MM.1S (cell line): ENCODE results near the gene AUTS2.

Experiments
- DNase-seq: peaks from one replicate; pipeline ENCODE4 v3.0.0-alpha.2; 2015
- H2AFZ ChIP-seq: fragments of 300-600 bp; sonication (generic); 2 replicates; pipeline ENCODE4 v1.6.0; 2016; ENCODE audit warnings: antibody characterized with exemption, low read length
- H3F3A ChIP-seq: fragments of 300-600 bp; sonication (generic); 2 replicates; pipeline ENCODE4 v1.6.1; 2016; ENCODE audit warnings: mild to moderate bottlenecking, antibody characterized with exemption, low read length, moderate library complexity, mixed read lengths; ENCODE audit not compliant: insufficient read depth
- H3K27ac ChIP-seq: fragments of 300-600 bp; sonication (generic); 2 replicates; pipeline ENCODE4 v1.5.1; 2016; ENCODE audit warnings: mild to moderate bottlenecking, low read length
- H3K27me3 ChIP-seq: fragments of 300-600 bp; sonication (generic); replicated peaks from 2 replicates; pipeline ENCODE4 v1.6.0; 2016; ENCODE audit warnings: low read length; ENCODE audit not compliant: insufficient read depth
- H3K36me3 ChIP-seq: fragments of 300-600 bp; sonication (generic); replicated peaks from 2 replicates; pipeline ENCODE4 v1.6.1; 2016; ENCODE audit warnings: mild to moderate bottlenecking, low read length, mixed read lengths; ENCODE audit not compliant: insufficient read depth
- H3K4me1 ChIP-seq: fragments of 300-600 bp; sonication (generic); 2 replicates; pipeline ENCODE4 v1.6.1; 2016; ENCODE audit warnings: low read length, mixed read lengths
- H3K4me2 ChIP-seq: fragments of 300-600 bp; sonication (generic); 2 replicates; pipeline ENCODE4 v1.6.0; 2016; ENCODE audit warnings: low read depth, low read length
- H3K4me3 ChIP-seq: fragments of 300-600 bp; sonication (generic); 2 replicates; pipeline ENCODE4 v1.5.1; 2016; ENCODE audit warnings: low read length, mixed read lengths
- H3K79me2 ChIP-seq: fragments of 300-600 bp; sonication (generic); 2 replicates; pipeline ENCODE4 v1.6.1; 2016; ENCODE audit warnings: mixed run types, low read length, mixed read lengths
- H3K9ac ChIP-seq: fragments of 300-600 bp; sonication (generic); 2 replicates; pipeline ENCODE4 v1.6.1; 2016; ENCODE audit warnings: low read length, mixed read lengths
- H3K9me2 ChIP-seq: fragments of 300-600 bp; sonication (generic); replicated peaks from 2 replicates; pipeline ENCODE4 v1.6.1; 2016; ENCODE audit warnings: mild to moderate bottlenecking, low read length, mixed read lengths; ENCODE audit not compliant: insufficient read depth
- H3K9me3 ChIP-seq: fragments of 300-600 bp; sonication (generic); replicated peaks from 2 replicates; pipeline ENCODE4 v1.6.1; 2016; ENCODE audit warnings: mild to moderate bottlenecking, low read length, mixed read lengths; ENCODE audit not compliant: insufficient read depth
- H4K20me1 ChIP-seq: fragments of 300-600 bp; sonication (generic); 2 replicates; pipeline ENCODE4 v1.6.1; 2016; ENCODE audit warnings: mild to moderate bottlenecking, low read length, moderate library complexity, mixed read lengths; ENCODE audit not compliant: insufficient read depth
- EZH2 ChIP-seq: fragments of 300-600 bp; sonication (generic); optimal IDR thresholded peaks from 2 replicates; pipeline ENCODE3; 2017; ENCODE audit warnings: low read depth, mild to moderate bottlenecking, antibody characterized with exemption, low read length, mixed read lengths
- EZH2phosphoT487 ChIP-seq: fragments of 300-600 bp; sonication (generic); IDR thresholded peaks from 2 replicates; pipeline ENCODE4 v1.6.1; 2018; ENCODE audit warnings: antibody characterized with exemption, low read length
- TF ChIP-seq, protein P1 (sequence below): fragments of 300-600 bp; sonication (generic); IDR thresholded peaks from 2 replicates; pipeline ENCODE4 v1.5.1; 2016; ENCODE audit warnings: antibody characterized with exemption, low read length, mixed read lengths

The AUTS2 gene

DNA sequence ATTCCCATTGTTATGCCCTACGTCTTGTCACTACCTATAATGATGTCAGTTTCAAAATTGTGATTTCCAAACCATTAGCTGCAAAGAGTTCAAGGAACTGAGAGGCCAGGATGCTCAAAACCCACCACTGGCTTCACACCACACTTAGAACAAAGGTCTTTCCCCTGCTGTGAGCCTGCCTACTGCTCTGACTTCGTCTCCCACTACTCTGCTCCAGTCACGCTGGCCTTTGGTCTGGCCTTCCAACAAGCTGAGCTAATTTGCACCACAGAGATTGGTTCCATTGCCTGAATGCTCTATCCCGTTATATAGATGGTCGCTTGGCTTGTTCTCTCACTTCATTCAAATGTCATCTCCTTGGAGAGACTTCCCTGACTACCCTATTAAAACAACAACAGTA lies 961.5 kb downstream of the AUTS2 start:
- H3K27me3 ChIP-seq = no peaks in the 10 kb centered on the region
- no peaks in the 10 kb centered on the region for H3K4me1 ChIP-seq
- no peak overlapping the region for H3K4me2 ChIP-seq
- no peaks in the 10 kb centered on the region for H3K9me3 ChIP-seq
- no peaks in the 10 kb centered on the region for H3K79me2 ChIP-seq
- no peaks in the 10 kb centered on the region for H3K36me3 ChIP-seq
- H3K27ac ChIP-seq = no peak overlapping the region
- TF ChIP-seq EZH2 (no peak), EZH2phosphoT487 (no peak)
- TF ChIP-seq, protein P1, sequence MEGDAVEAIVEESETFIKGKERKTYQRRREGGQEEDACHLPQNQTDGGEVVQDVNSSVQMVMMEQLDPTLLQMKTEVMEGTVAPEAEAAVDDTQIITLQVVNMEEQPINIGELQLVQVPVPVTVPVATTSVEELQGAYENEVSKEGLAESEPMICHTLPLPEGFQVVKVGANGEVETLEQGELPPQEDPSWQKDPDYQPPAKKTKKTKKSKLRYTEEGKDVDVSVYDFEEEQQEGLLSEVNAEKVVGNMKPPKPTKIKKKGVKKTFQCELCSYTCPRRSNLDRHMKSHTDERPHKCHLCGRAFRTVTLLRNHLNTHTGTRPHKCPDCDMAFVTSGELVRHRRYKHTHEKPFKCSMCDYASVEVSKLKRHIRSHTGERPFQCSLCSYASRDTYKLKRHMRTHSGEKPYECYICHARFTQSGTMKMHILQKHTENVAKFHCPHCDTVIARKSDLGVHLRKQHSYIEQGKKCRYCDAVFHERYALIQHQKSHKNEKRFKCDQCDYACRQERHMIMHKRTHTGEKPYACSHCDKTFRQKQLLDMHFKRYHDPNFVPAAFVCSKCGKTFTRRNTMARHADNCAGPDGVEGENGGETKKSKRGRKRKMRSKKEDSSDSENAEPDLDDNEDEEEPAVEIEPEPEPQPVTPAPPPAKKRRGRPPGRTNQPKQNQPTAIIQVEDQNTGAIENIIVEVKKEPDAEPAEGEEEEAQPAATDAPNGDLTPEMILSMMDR = no peak
- no peaks in the 10 kb centered on the region for H3F3A ChIP-seq
- no peaks in the 10 kb centered on the region for H3K9me2 ChIP-seq
- no peak for DNase-seq
- no peak overlapping the region for H3K4me3 ChIP-seq
- no peaks in the 10 kb centered on the region for H4K20me1 ChIP-seq
- no peak overlapping the region for H3K9ac ChIP-seq
- H2AFZ ChIP-seq = no peak overlapping the region

DNA sequence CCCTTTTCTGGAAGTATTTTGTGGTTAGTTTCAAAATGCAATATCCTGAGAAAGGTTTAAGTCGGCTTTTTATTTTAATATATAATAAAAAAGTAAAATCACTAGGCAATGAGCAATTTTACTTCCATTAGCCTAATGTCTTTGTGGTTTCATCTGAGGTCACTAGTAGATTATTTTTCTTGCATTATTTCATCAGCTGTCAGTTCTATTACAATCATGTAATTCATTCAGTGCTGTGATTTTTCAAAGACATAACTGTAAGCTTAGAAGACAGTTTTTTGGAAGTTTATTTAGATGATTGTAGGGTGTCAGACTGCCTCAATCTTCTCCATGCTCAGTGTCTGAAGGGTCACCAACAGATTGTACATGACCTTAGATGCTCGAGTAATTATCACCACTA lies 965.7 kb downstream of the AUTS2 start:
- H3K4me3 ChIP-seq = no peak overlapping the region
- no peak overlapping the region for H2AFZ ChIP-seq
- no peaks in the 10 kb centered on the region for H3K9me2 ChIP-seq
- H3K9ac ChIP-seq = no peak overlapping the region
- no peaks in the 10 kb centered on the region for H3K4me1 ChIP-seq
- no peaks in the 10 kb centered on the region for H3K9me3 ChIP-seq
- H3K27me3 ChIP-seq = no peaks in the 10 kb centered on the region
- no peaks in the 10 kb centered on the region for H4K20me1 ChIP-seq
- H3F3A ChIP-seq = no peaks in the 10 kb centered on the region
- H3K27ac ChIP-seq = no peak overlapping the region
- no peaks in the 10 kb centered on the region for H3K79me2 ChIP-seq
- no peaks in the 10 kb centered on the region for H3K36me3 ChIP-seq
- DNase-seq = no peak
- TF ChIP-seq EZH2phosphoT487 (no peak), EZH2 (no peak)
- TF ChIP-seq, protein P1 = no peak
- H3K4me2 ChIP-seq = no peak overlapping the region

DNA sequence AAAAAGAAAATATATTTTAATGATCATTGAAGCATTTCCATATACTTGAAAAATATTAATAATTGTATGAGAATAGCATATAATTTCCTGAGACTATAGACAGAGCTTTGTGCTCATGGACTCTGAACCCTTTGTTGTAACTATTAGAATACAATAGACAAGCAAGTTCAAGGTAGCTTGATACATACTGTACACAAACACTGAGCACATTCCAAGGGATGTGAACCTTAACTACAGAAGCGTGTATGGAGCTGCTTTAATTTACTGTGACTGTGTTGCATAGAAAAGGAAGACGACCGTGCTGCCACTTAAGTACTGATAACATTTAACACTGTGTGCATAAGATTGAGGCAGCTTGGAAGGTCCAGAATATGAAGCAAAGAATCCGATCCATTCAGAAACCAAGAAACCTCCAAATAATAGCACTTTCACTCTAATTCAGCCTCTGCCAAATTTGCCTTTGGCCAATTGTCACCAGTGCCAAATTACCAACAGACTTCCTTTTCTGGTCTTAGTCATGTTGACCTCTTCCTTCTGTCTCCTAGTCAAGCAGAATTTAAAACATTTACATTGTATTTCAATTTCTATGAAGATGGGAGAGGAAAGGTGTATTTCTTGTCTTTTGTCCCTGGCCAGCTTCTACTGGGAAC lies 967.6 kb downstream of the AUTS2 start:
- H3K36me3 ChIP-seq = no peaks in the 10 kb centered on the region
- H3K4me1 ChIP-seq = no peaks in the 10 kb centered on the region
- H3K27me3 ChIP-seq = no peaks in the 10 kb centered on the region
- no peaks in the 10 kb centered on the region for H4K20me1 ChIP-seq
- no peaks in the 10 kb centered on the region for H3K9me2 ChIP-seq
- H3K4me2 ChIP-seq = no peak overlapping the region
- H3K9ac ChIP-seq = no peak overlapping the region
- no peak overlapping the region for H3K27ac ChIP-seq
- no peaks in the 10 kb centered on the region for H3K9me3 ChIP-seq
- no peak overlapping the region for H2AFZ ChIP-seq
- H3F3A ChIP-seq = no peaks in the 10 kb centered on the region
- H3K4me3 ChIP-seq = no peak overlapping the region
- no peak for DNase-seq
- TF ChIP-seq EZH2 (no peak), EZH2phosphoT487 (no peak)
- TF ChIP-seq, protein P1 = no peak
- H3K79me2 ChIP-seq = no peaks in the 10 kb centered on the region
